Progenitor cell of endocrine pancreas (in vitro differentiated cells): ENCODE data around the gene ZNF576. TPM values are rescaled to one million over a fixed set of nuclear protein-coding genes. Genes with fewer than 3 reads are reported as not detected.

Experiments
- DNase-seq: peaks from one replicate; pipeline ENCODE4 v3.0.0; 2021; ENCODE audit warnings: low spot score; ENCODE audit not compliant: unreplicated experiment
- H3K27ac Mint-ChIP-seq: 2 replicates; pipeline ENCODE4 v1.8.0; 2021; ENCODE audit warnings: mild to moderate bottlenecking, moderate library complexity, mixed read lengths
- H3K27me3 Mint-ChIP-seq: 2 replicates; pipeline ENCODE4 v1.8.0; 2021; ENCODE audit warnings: mixed read lengths
- H3K36me3 Mint-ChIP-seq: 2 replicates; pipeline ENCODE4 v1.8.0; 2022; ENCODE audit warnings: mixed read lengths; ENCODE audit not compliant: insufficient read depth
- H3K4me1 Mint-ChIP-seq: 2 replicates; pipeline ENCODE4 v1.8.0; 2021; ENCODE audit warnings: low read depth, mixed read lengths
- H3K4me3 Mint-ChIP-seq: 2 replicates; pipeline ENCODE4 v1.8.0; 2021; ENCODE audit warnings: low read depth, mild to moderate bottlenecking, moderate library complexity, mixed read lengths
- H3K9me3 Mint-ChIP-seq: 2 replicates; pipeline ENCODE4 v1.8.0; 2021; ENCODE audit warnings: low read depth, mixed read lengths
- total RNA-seq: library from RNA; stranded (reverse); gene quantifications from 2 replicates; pipeline ENCODE4 v1.2.1, GENCODE V29; 2021
- TF ChIP-seq, protein P1 (sequence below): fragments of 200-600 bp; sonication (generic); IDR thresholded peaks from one replicate; pipeline ENCODE4 v1.5.0; 2021; ENCODE audit warnings: antibody characterized with exemption, mild to moderate bottlenecking; ENCODE audit not compliant: unreplicated experiment

The ZNF576 gene
- total RNA-seq, 1 donor from 2014 or later, result 15.4 TPM

DNA sequence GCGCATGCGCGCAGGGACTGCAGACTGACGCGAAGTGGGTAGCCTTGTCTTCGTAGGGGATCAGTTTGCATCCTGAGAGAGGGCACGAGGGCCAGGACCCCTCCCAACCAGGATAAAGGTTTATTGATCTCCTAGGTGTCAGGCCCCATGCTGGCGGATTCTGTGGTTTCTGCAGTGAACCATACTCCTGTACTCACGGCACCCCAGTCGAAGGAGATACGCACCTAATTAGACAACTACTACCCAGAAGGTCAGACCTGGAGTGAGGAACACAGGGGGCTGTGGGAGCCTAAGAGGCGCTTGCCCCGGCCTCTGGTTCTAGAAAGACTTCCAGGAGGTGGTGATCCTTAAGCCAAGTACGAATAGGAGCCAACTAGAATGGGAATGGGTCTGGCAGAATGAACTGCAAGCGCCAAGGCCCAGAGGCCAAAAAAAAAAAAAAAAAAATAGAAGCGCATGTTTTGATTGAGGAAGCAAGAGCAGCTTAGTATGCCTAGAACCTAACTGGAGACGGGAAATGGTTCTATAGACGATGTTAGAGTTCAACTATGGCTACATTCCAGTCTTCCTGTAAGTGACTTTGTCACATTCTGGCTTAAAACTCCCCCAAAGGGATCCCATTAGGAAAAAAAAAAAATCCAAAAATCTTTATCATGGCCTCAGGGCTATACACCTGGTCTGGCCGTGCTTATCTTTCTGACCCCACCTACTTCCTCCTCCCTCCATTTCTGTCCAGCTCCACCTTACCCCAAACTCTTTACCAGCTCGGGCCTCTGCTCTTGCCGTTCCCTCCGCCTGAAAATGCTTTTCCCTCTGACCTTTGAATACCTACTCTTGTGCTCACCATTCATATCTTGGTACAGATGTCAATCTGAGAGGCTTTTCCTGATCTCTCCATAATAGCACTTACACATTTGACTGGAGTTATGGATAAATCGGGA lies 23.9 kb downstream of the ZNF576 start:
- H3K9me3 Mint-ChIP-seq, result no peaks in the 10 kb centered on the region

DNA sequence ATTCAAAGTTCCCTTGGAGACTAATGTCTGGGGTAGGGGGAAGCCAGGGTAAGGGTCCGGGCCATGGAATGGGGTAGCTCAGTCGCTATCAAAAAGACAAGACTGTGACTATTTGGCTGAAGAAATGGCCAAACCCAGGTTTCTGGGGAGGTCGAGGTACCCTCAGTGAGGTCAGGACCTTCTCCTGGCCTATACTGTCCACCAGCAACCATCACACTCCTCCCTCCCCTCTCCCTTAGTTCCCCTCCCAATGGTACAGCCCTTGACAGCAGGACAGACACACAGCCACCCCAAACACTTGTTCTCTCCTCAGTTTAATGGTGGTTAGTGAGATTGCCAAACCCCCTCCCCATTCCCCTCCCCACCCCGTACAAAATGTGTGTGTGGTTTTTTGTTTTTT lies 25.7 kb downstream of the ZNF576 start:
- peaks cover 10% of the 10 kb centered on the region for H3K4me1 Mint-ChIP-seq
- H3K27ac Mint-ChIP-seq, result no peak overlapping the region
- H3K9me3 Mint-ChIP-seq, result no peaks in the 10 kb centered on the region
- no peak for DNase-seq
- H3K27me3 Mint-ChIP-seq, result no peaks in the 10 kb centered on the region
- no peak overlapping the region for H3K4me3 Mint-ChIP-seq
- peaks cover 28% of the 10 kb centered on the region for H3K36me3 Mint-ChIP-seq
- TF ChIP-seq, protein P1, sequence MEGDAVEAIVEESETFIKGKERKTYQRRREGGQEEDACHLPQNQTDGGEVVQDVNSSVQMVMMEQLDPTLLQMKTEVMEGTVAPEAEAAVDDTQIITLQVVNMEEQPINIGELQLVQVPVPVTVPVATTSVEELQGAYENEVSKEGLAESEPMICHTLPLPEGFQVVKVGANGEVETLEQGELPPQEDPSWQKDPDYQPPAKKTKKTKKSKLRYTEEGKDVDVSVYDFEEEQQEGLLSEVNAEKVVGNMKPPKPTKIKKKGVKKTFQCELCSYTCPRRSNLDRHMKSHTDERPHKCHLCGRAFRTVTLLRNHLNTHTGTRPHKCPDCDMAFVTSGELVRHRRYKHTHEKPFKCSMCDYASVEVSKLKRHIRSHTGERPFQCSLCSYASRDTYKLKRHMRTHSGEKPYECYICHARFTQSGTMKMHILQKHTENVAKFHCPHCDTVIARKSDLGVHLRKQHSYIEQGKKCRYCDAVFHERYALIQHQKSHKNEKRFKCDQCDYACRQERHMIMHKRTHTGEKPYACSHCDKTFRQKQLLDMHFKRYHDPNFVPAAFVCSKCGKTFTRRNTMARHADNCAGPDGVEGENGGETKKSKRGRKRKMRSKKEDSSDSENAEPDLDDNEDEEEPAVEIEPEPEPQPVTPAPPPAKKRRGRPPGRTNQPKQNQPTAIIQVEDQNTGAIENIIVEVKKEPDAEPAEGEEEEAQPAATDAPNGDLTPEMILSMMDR, result no peak

More for the DNA sequence above, 23.9 kb downstream of the ZNF576 start:
- Mint-ChIP-seq H3K27me3 (no peaks in the 10 kb centered on the region), H3K36me3 (peaks cover 19% of the 10 kb centered on the region), H3K4me1 (peaks cover 10% of the 10 kb centered on the region), H3K4me3 (peak overlapping the region; percentile 92), H3K27ac (peak overlapping the region; percentile 100)
- DNase-seq, result no peak
- TF ChIP-seq, protein P1, result no peak

GRCh38 chr19:43622956-43623355 lies 26.6 kb downstream of the ZNF576 start:
- H3K27me3 Mint-ChIP-seq, result no peaks in the 10 kb centered on the region
- H3K9me3 Mint-ChIP-seq, result no peaks in the 10 kb centered on the region
- H3K4me3 Mint-ChIP-seq, result no peak overlapping the region
- DNase-seq, result no peak
- peaks cover 10% of the 10 kb centered on the region for H3K4me1 Mint-ChIP-seq
- peaks cover 29% of the 10 kb centered on the region for H3K36me3 Mint-ChIP-seq
- no peak overlapping the region for H3K27ac Mint-ChIP-seq
- TF ChIP-seq, protein P1, result no peak

DNA sequence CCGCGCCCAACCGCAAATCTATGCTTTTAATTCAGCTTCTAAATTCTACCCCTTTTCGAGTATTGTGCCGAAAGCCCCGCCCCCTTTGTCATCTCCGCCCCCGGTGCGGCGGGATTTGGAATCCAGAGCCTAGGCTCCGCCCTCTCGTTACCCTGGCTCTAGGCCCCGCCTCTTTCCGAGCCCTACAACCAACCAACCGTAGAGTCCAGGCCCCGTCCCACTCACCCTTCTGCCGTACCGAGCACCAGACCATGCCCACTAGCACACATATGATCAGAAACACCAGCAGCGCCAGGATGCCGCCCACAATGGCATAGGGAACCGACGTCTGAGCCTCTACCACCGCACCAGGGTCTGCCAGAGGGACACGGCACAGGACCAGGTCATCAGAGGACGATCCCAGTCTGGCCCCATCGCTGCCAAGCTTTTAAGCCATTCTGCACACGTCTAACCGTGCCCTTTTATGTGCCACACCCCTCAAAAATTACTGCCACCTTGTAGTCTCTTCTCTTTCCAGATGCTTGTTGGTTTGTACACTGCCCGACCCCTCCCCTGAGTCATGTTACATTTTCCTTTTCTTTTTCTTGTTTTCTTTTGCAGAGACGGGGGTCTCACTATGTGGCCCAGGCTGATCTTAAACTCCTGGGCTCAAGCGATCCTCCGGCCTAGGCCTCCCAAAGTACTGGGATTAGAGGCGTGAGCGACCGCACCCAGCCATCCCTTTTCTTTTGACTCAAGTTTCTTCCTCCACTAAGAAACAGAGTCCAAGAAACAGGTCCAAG lies 27.7 kb downstream of the ZNF576 start:
- no peaks in the 10 kb centered on the region for H3K27me3 Mint-ChIP-seq
- no peaks in the 10 kb centered on the region for H3K9me3 Mint-ChIP-seq
- DNase-seq, result no peak
- TF ChIP-seq, protein P1, result no peak
- H3K27ac Mint-ChIP-seq, result no peak overlapping the region
- peaks cover 10% of the 10 kb centered on the region for H3K4me1 Mint-ChIP-seq
- H3K4me3 Mint-ChIP-seq, result no peak overlapping the region
- peaks cover 29% of the 10 kb centered on the region for H3K36me3 Mint-ChIP-seq

DNA sequence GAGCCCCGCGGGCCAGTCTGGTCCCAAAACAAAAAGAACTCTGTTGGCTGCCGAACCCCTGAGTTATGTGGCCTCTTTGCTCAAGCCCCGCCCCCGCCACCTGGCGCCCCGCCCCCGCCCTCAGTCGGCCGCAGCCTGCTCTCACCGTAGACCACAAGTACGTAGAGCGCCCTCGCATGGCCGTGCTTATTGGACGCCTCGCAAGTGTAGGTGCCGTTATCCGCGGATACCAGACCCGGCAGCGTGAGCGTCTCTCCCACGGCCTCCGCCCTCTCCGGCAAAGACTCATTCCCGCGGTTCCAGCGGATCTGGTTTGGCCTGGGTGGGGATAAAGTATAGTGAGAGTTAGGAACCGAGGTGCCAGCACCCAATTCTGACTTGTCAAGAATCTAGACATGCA lies 28.5 kb downstream of the ZNF576 start:
- Mint-ChIP-seq H3K4me1 (peaks cover 8% of the 10 kb centered on the region), H3K36me3 (peaks cover 29% of the 10 kb centered on the region), H3K27me3 (no peaks in the 10 kb centered on the region), H3K9me3 (no peaks in the 10 kb centered on the region), H3K27ac (no peak overlapping the region), H3K4me3 (no peak overlapping the region)
- no peak for DNase-seq
- TF ChIP-seq, protein P1, result no peak
